Dendritic cell treated with granulocyte-macrophage colony-stimulating factor and Interleukin-4, amounts not matched to agents 40 ng/mL and 50 ng/mL, for 4 days (primary cell): ENCODE results near the gene TDRKH.
"Not testable (repeated sequence)": the region's sequence is repeated elsewhere in the genome, so short reads cannot be mapped to it uniquely, and the experiment has no call there.

Experiments used
- H3K27ac Mint-ChIP-seq: one replicate; pipeline ENCODE4 v1.8.0; 2022; ENCODE audit warnings: mild to moderate bottlenecking, mixed read lengths
- H3K27me3 Mint-ChIP-seq: one replicate; pipeline ENCODE4 v1.8.0; 2022; ENCODE audit warnings: mild to moderate bottlenecking, mixed read lengths
- H3K36me3 Mint-ChIP-seq: one replicate; pipeline ENCODE4 v1.8.0; 2022; ENCODE audit warnings: low read depth, mixed read lengths
- H3K4me1 Mint-ChIP-seq: one replicate; pipeline ENCODE4 v1.8.0; 2022; ENCODE audit warnings: low read depth, mixed read lengths
- H3K4me3 Mint-ChIP-seq: one replicate; pipeline ENCODE4 v1.8.0; 2022; ENCODE audit warnings: mild to moderate bottlenecking, moderate library complexity, mixed read lengths
- H3K9me3 Mint-ChIP-seq: one replicate; pipeline ENCODE4 v1.8.0; 2022; ENCODE audit warnings: mixed read lengths
- intact Hi-C: fragments of 100-400 bp; cut with micrococcal nuclease; formaldehyde crosslinking; loops from one replicate; pipeline ENCODE4 v1.15.0; 2022

Gene TDRKH

GRCh38 chr1:151739590-151740355 lies 50.5 kb downstream of the TDRKH start:
- Mint-ChIP-seq H3K27me3 (peaks cover 21% of the 10 kb centered on the region), H3K4me3 (peak overlapping the region; percentile 11), H3K27ac (no peak overlapping the region), H3K9me3 (peaks cover 23% of the 10 kb centered on the region), H3K36me3 (no peaks in the 10 kb centered on the region), H3K4me1 (peaks cover 16% of the 10 kb centered on the region)
- intact Hi-C loops, result no loop called here

GRCh38 chr1:151737479-151737878 lies 52.8 kb downstream of the TDRKH start:
- no peak overlapping the region for H3K27ac Mint-ChIP-seq
- intact Hi-C loops, result no loop called here
- H3K4me3 Mint-ChIP-seq, result no peak overlapping the region
- peaks cover 20% of the 10 kb centered on the region for H3K4me1 Mint-ChIP-seq
- no peaks in the 10 kb centered on the region for H3K36me3 Mint-ChIP-seq
- H3K9me3 Mint-ChIP-seq, result peaks cover 23% of the 10 kb centered on the region
- H3K27me3 Mint-ChIP-seq, result peaks cover 14% of the 10 kb centered on the region

- H3K4me3 Mint-ChIP-seq, result no peak overlapping the region
- no peaks in the 10 kb centered on the region for H3K36me3 Mint-ChIP-seq
- H3K9me3 Mint-ChIP-seq, result peaks cover 23% of the 10 kb centered on the region
- intact Hi-C loops, result no loop called here
- H3K4me1 Mint-ChIP-seq, result peaks cover 20% of the 10 kb centered on the region
- no peak overlapping the region for H3K27ac Mint-ChIP-seq
- peaks cover 12% of the 10 kb centered on the region for H3K27me3 Mint-ChIP-seq
These were observed 53.3 kb downstream of the TDRKH start for GRCh38 chr1:151737026-151737425.

- peaks cover 10% of the 10 kb centered on the region for H3K4me1 Mint-ChIP-seq
- H3K27ac Mint-ChIP-seq, H3K36me3 Mint-ChIP-seq, H3K4me3 Mint-ChIP-seq: not testable (repeated sequence)
- peaks cover 10% of the 10 kb centered on the region for H3K27me3 Mint-ChIP-seq
- intact Hi-C loops, result loop anchor here (2.0 kb wide), 1 partner anchor 293 kb away; no protein-coding TSS in a partner anchor
- H3K9me3 Mint-ChIP-seq, result peaks cover 23% of the 10 kb centered on the region
These were observed 56.3 kb downstream of the TDRKH start for GRCh38 chr1:151733995-151734394.

DNA sequence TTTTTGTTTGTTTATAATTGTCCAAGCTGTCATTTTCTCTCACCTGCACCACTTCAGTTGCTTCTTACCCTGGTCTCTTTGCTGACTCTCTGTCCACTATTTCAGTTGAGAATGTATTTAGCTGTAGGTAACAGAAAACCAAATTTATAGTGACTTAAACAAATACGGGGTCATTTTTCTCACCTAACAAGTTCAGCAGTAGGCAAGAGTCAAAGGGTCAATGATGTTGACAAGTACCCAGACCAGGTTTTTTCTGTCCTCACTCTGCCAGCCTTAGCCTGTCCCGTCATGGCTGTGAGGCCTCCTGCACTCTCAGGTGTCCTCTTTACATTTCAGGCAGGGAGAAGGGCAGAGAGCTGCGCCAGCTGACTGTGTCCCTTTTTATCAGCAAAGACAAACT lies 57.2 kb downstream of the TDRKH start:
- no peak overlapping the region for H3K4me3 Mint-ChIP-seq
- H3K36me3 Mint-ChIP-seq, result no peaks in the 10 kb centered on the region
- H3K27ac Mint-ChIP-seq, result no peak overlapping the region
- peaks cover 16% of the 10 kb centered on the region for H3K27me3 Mint-ChIP-seq
- peaks cover 19% of the 10 kb centered on the region for H3K9me3 Mint-ChIP-seq
- peaks cover 10% of the 10 kb centered on the region for H3K4me1 Mint-ChIP-seq
- intact Hi-C loops, result no loop called here

DNA sequence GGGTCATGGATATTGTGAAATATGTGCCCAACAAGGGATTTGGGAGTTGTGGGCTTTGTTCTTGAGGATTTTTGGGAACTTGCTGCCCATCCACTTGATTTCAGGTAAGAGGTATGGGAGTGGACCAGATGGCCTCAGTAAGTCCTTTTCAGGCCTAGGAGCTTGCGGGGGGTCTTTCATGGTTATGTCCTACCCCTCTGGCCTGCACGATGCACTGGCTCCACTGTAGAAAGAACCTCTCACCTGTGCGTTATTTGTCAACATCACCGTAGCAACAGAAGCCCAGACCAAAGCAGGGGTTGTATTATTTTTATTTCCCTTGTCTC lies 60.4 kb downstream of the TDRKH start:
- Mint-ChIP-seq H3K36me3 (no peaks in the 10 kb centered on the region), H3K27ac (no peak overlapping the region), H3K9me3 (no peaks in the 10 kb centered on the region), H3K4me3 (no peak overlapping the region), H3K4me1 (peaks cover 5% of the 10 kb centered on the region), H3K27me3 (peaks cover 38% of the 10 kb centered on the region)
- intact Hi-C loops, result no loop called here

- Mint-ChIP-seq H3K9me3 (no peaks in the 10 kb centered on the region), H3K27me3 (peaks cover 41% of the 10 kb centered on the region), H3K27ac (no peak overlapping the region), H3K4me3 (no peak overlapping the region), H3K36me3 (no peaks in the 10 kb centered on the region), H3K4me1 (no peaks in the 10 kb centered on the region)
- intact Hi-C loops, result no loop called here
These were observed 60.9 kb downstream of the TDRKH start for GRCh38 chr1:151729157-151729965.

- Mint-ChIP-seq H3K27me3 (peaks cover 50% of the 10 kb centered on the region), H3K27ac (no peak overlapping the region)
- intact Hi-C loops, result no loop called here
These were observed 61.9 kb downstream of the TDRKH start for GRCh38 chr1:151728151-151729054.

DNA sequence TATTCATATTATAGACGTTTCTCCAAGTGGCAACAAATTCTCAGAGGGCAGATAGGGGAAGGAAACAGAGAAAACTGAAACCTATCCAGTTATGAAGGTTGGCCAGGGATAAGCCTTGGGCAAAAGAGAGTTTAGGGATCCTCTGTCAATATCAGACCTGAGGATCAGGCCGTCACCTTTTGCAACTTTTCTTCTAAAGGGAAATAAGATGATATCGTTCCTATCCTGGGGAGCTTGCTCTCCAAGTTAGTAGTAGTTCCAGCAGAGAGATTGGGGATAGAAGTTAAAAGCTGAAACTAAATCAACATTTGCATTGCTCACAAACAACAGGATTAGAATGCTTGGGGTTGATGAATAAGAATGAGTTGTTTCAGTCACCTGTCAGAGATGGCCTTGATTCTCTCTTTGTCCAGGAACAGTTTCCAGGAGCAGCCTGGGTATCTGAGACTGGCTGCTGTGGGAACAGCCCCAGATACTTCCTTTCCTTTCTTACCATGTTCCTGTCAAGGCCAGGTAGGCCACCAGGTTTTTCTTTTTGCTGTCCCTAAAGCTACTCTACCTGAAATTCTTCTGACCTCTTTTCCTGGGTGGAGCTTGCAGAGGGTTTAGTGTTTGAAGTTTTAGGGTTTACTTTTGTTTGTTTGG lies 66.5 kb downstream of the TDRKH start:
- Mint-ChIP-seq H3K9me3 (no peaks in the 10 kb centered on the region), H3K27ac (no peak overlapping the region), H3K27me3 (peaks cover 81% of the 10 kb centered on the region), H3K4me1 (peaks cover 25% of the 10 kb centered on the region), H3K4me3 (no peak overlapping the region), H3K36me3 (no peaks in the 10 kb centered on the region)
- intact Hi-C loops, result no loop called here

More at GRCh38 chr1:151728151-151729054, 61.9 kb downstream of the TDRKH start:
- H3K4me3 Mint-ChIP-seq, result no peak overlapping the region
- H3K9me3 Mint-ChIP-seq, result no peaks in the 10 kb centered on the region
- no peaks in the 10 kb centered on the region for H3K36me3 Mint-ChIP-seq
- no peaks in the 10 kb centered on the region for H3K4me1 Mint-ChIP-seq
